Liver (tissue), 9 donors: ENCODE data around the gene RASD2. TPM values are rescaled to one million over a fixed set of nuclear protein-coding genes. Genes with fewer than 3 reads are reported as not detected.

Experiments used
- DNase-seq: peaks from one replicate; pipeline ENCODE4 v3.0.0-alpha.2; 2017; ENCODE audit warnings: low spot score
- H3K27ac ChIP-seq, 2 donors: one replicate each; pipeline ENCODE4 v1.7.0; 2013; ENCODE audit warnings: inconsistent platforms in 2 of 2, low read length in 2 of 2, control low read depth in 1 of 2, low read depth in 1 of 2, mild to moderate bottlenecking in 1 of 2
- H3K27me3 ChIP-seq, 4 donors: one replicate each; pipeline versions ENCODE4 v1.6.1 to v1.7.0; 2013; ENCODE audit warnings: low read length in 3 of 4, inconsistent platforms in 1 of 4, mild to moderate bottlenecking in 1 of 4, moderate library complexity in 1 of 4; ENCODE audit not compliant: control insufficient read depth in 4 of 4, insufficient read depth in 4 of 4
- H3K36me3 ChIP-seq, 4 donors: one replicate each; pipeline versions ENCODE4 v1.6.1 to v1.7.0; 2013; ENCODE audit warnings: low read length in 3 of 4, mild to moderate bottlenecking in 3 of 4, low read depth in 1 of 4, moderate library complexity in 1 of 4; ENCODE audit not compliant: control insufficient read depth in 4 of 4, insufficient read depth in 3 of 4
- H3K4me1 ChIP-seq, 4 donors: one replicate each; pipeline versions ENCODE4 v1.6.1 to v1.7.0; 2013; ENCODE audit warnings: low read length in 3 of 4, mild to moderate bottlenecking in 3 of 4, moderate library complexity in 1 of 4; ENCODE audit not compliant: control insufficient read depth in 4 of 4, insufficient read depth in 4 of 4
- H3K4me3 ChIP-seq, 3 donors: one replicate each; pipeline versions ENCODE4 v1.6.1 to v1.7.0; 2013; ENCODE audit warnings: low read length in 3 of 3, control low read depth in 1 of 3, low read depth in 1 of 3, mild to moderate bottlenecking in 1 of 3
- H3K9ac ChIP-seq, 2 donors: one replicate each; pipeline ENCODE4 v1.7.0; 2013; ENCODE audit warnings: low read length in 2 of 2, mild to moderate bottlenecking in 2 of 2, moderate library complexity in 2 of 2, control low read depth in 1 of 2, low read depth in 1 of 2
- H3K9me3 ChIP-seq, 4 donors: one replicate each; pipeline versions ENCODE4 v1.6.1 to v1.7.0; 2013; ENCODE audit warnings: low read length in 3 of 4; ENCODE audit not compliant: control insufficient read depth in 4 of 4
- ATF3 ChIP-seq: IDR thresholded peaks from 2 replicates; pipeline ENCODE4 v1.6.1; 2016; ENCODE audit warnings: antibody characterized with exemption
- CTCF ChIP-seq: fragments of 150-350 bp; IDR thresholded peaks from 2 replicates; pipeline ENCODE4 v1.5.1; 2017; ENCODE audit warnings: improper control_type of control experiment, low read depth, low read length; ENCODE audit not compliant: missing input control
- EGR1 ChIP-seq, 2 donors: IDR thresholded peaks; 2 replicates each; pipeline ENCODE4 v1.6.1; 2016 to 2018; ENCODE audit warnings: antibody characterized with exemption in 2 of 2, low read depth in 2 of 2
- FOXA1 ChIP-seq: IDR thresholded peaks from 2 replicates; pipeline ENCODE4 v1.6.1; 2016; ENCODE audit warnings: antibody characterized with exemption
- FOXA2 ChIP-seq: IDR thresholded peaks from 2 replicates; pipeline ENCODE4 v1.6.1; 2016; ENCODE audit warnings: antibody characterized with exemption
- GABPA ChIP-seq, 2 donors: IDR thresholded peaks in 1 of 2; conservative IDR thresholded peaks in 1 of 2; 2 replicates each; pipeline ENCODE4 v1.6.1; 2016; ENCODE audit warnings: antibody characterized with exemption in 2 of 2, mild to moderate bottlenecking in 1 of 2, moderate library complexity in 1 of 2
- HNF4A ChIP-seq, 2 donors: conservative IDR thresholded peaks; 2 replicates each; pipeline ENCODE4 v1.6.1; 2016; ENCODE audit warnings: antibody characterized with exemption in 2 of 2, mild to moderate bottlenecking in 2 of 2
- HNF4G ChIP-seq: IDR thresholded peaks from 2 replicates; pipeline ENCODE4 v1.6.1; 2016; ENCODE audit warnings: antibody characterized with exemption
- JUND ChIP-seq, 2 donors: IDR thresholded peaks; 2 replicates each; pipeline ENCODE4 v1.6.1; 2016; ENCODE audit warnings: antibody characterized with exemption in 2 of 2
- NR2F2 ChIP-seq: IDR thresholded peaks from 2 replicates; pipeline ENCODE4 v1.6.1; 2016; ENCODE audit warnings: antibody characterized with exemption
- RAD21 ChIP-seq, 2 donors: IDR thresholded peaks; 2 replicates each; pipeline ENCODE4 v1.6.1; 2016; ENCODE audit warnings: antibody characterized with exemption in 2 of 2, mild to moderate bottlenecking in 2 of 2
- RXRA ChIP-seq, 2 donors: IDR thresholded peaks; 2 replicates each; pipeline ENCODE4 v1.6.1; 2017 to 2018; ENCODE audit warnings: antibody characterized with exemption in 2 of 2, mild to moderate bottlenecking in 1 of 2
- SP1 ChIP-seq: IDR thresholded peaks from 2 replicates; pipeline ENCODE4 v1.6.1; 2018; ENCODE audit warnings: antibody characterized with exemption, mild to moderate bottlenecking
- YY1 ChIP-seq: IDR thresholded peaks from 2 replicates; pipeline ENCODE4 v1.6.1; 2016; ENCODE audit warnings: antibody characterized with exemption, mild to moderate bottlenecking
- ZBTB33 ChIP-seq: IDR thresholded peaks from 2 replicates; pipeline ENCODE4 v1.6.1; 2016; ENCODE audit warnings: antibody characterized with exemption
- WGBS: extraction: QIAGEN DNeasy Blood & Tissue Kit; methylation state at CpG from one replicate; pipeline ENCODE4 v1.1.7; 2013; 5-methylcytosine and 5-hydroxymethylcytosine counted together
- polyA plus RNA-seq, 2 donors: library from polyadenylated mRNA; stranded (reverse) in 1 of 2; unstranded in 1 of 2; fragments of 200-250 nt in 1 of 2; fragments of >200 nt in 1 of 2; fragmentation: Nextera tagmentation in 1 of 2; extraction: Ambion mirVana in 1 of 2; gene quantifications; one replicate each; pipeline versions ENCODE4 v1.2.1 to v1.2.3, GENCODE V29; 2013 to 2015
- total RNA-seq, 2 donors: library from RNA; depleted of rRNA; stranded (reverse); fragments of >200 nt; gene quantifications; one replicate each; pipeline ENCODE4 v1.2.3, GENCODE V29; 2014
- TF ChIP-seq, protein P1 (sequence below): IDR thresholded peaks from 2 replicates; pipeline ENCODE4 v1.6.1; 2016; ENCODE audit warnings: antibody characterized with exemption, mild to moderate bottlenecking
- donor health status: healthy.
- donor health status: healthy.
- donor health status: healthy.
- donor health status: healthy.
- donor health status: healthy.

The RASD2 gene
- total and polyA plus RNA-seq, 4 donors, result under 0.01 to 0.05 TPM; not detected in 2

- DNase-seq, result no peak
Measured at GRCh38 chr22:35534091-35534490, 6.5 kb upstream of the RASD2 start.

More at GRCh38 chr22:35534091-35534490, 6.5 kb upstream of the RASD2 start:
- Histone ChIP-seq H3K4me1 (peaks cover 0 to 9% (median 5%) of the 10 kb centered on the region in 4 donors), H3K27ac (no peak overlapping the region), H3K36me3 (no peaks in the 10 kb centered on the region), H3K9me3 (no peaks in the 10 kb centered on the region), H3K4me3 (no peak overlapping the region), H3K27me3 (no peaks in the 10 kb centered on the region), H3K9ac (no peak overlapping the region)
- no peak for TF ChIP-seq SP1
- no peak for TF ChIP-seq ZBTB33
- TF ChIP-seq CTCF, result no peak
- no peak for TF ChIP-seq NR2F2
- no peak for TF ChIP-seq FOXA2
- no peak for TF ChIP-seq ATF3
- TF ChIP-seq HNF4A (conservative IDR thresholded peaks at IDR 0.05), result no peak
- no peak for TF ChIP-seq YY1
- no peak for TF ChIP-seq FOXA1
- TF ChIP-seq HNF4G, result no peak
- no peak for TF ChIP-seq EGR1 (IDR thresholded peaks at IDR 0.05; ENCODE audit: low read depth in 2 of 2)
- TF ChIP-seq GABPA (IDR thresholded peaks at IDR 0.05 in 1 of 2, conservative IDR thresholded peaks at IDR 0.05 in 1 of 2), result no peak
- no peak for TF ChIP-seq RXRA (IDR thresholded peaks at IDR 0.05)
- no peak for TF ChIP-seq JUND (IDR thresholded peaks at IDR 0.05)
- no peak for TF ChIP-seq RAD21 (IDR thresholded peaks at IDR 0.05)
- TF ChIP-seq, protein P1, sequence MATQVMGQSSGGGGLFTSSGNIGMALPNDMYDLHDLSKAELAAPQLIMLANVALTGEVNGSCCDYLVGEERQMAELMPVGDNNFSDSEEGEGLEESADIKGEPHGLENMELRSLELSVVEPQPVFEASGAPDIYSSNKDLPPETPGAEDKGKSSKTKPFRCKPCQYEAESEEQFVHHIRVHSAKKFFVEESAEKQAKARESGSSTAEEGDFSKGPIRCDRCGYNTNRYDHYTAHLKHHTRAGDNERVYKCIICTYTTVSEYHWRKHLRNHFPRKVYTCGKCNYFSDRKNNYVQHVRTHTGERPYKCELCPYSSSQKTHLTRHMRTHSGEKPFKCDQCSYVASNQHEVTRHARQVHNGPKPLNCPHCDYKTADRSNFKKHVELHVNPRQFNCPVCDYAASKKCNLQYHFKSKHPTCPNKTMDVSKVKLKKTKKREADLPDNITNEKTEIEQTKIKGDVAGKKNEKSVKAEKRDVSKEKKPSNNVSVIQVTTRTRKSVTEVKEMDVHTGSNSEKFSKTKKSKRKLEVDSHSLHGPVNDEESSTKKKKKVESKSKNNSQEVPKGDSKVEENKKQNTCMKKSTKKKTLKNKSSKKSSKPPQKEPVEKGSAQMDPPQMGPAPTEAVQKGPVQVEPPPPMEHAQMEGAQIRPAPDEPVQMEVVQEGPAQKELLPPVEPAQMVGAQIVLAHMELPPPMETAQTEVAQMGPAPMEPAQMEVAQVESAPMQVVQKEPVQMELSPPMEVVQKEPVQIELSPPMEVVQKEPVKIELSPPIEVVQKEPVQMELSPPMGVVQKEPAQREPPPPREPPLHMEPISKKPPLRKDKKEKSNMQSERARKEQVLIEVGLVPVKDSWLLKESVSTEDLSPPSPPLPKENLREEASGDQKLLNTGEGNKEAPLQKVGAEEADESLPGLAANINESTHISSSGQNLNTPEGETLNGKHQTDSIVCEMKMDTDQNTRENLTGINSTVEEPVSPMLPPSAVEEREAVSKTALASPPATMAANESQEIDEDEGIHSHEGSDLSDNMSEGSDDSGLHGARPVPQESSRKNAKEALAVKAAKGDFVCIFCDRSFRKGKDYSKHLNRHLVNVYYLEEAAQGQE, result no peak
- WGBS, result 67% methylated on average over 3 of the region's 3 CpGs
